Activated T-cell treated with anti-CD3 and anti-CD28 coated beads, Interleukin-2, amount 50 U/mL, for 4 hours (primary cell): ENCODE measurements around the gene CPN2. TPM values are rescaled to one million over a fixed set of nuclear protein-coding genes. Genes with fewer than 3 reads are reported as not detected.

Experiments
- ATAC-seq, 2 donors: fragments of 200-7000 bp; cut with Tn5 transposase; one replicate each; pipeline ENCODE4 v1.10.0; 2021
- DNase-seq: peaks from one replicate; pipeline ENCODE4 v3.0.0-alpha.2; 2020
- H3K27me3 Mint-ChIP-seq: one replicate; pipeline ENCODE4 v1.8.0; 2021; ENCODE audit warnings: low read depth, mixed read lengths
- H3K36me3 Mint-ChIP-seq: one replicate; pipeline ENCODE4 v1.8.0; 2022; ENCODE audit warnings: mixed read lengths; ENCODE audit not compliant: insufficient read depth
- H3K4me1 Mint-ChIP-seq: one replicate; pipeline ENCODE4 v1.8.0; 2021; ENCODE audit warnings: low read depth, mixed read lengths
- H3K4me3 Mint-ChIP-seq: one replicate; pipeline ENCODE4 v1.8.0; 2021; ENCODE audit warnings: mild to moderate bottlenecking, moderate library complexity, mixed read lengths
- H3K9me3 Mint-ChIP-seq: one replicate; pipeline ENCODE4 v1.8.0; 2021; ENCODE audit warnings: mixed read lengths
- total RNA-seq, 3 donors: library from RNA; stranded (reverse); gene quantifications; one replicate each; pipeline ENCODE4 v1.2.1, GENCODE V29; 2021

Gene CPN2
- total RNA-seq, 3 donors from 2014 or later, result 0.08 TPM; not detected in 2

GRCh38 chr3:194386648-194387047, 35.5 kb upstream of the CPN2 start:
- no peaks in the 10 kb centered on the region for H3K4me1 Mint-ChIP-seq
- DNase-seq, result no peak
- ATAC-seq, result no peak

GRCh38 chr3:194386066-194386465, 34.9 kb upstream of the CPN2 start:
- H3K9me3 Mint-ChIP-seq, result peaks cover 8% of the 10 kb centered on the region
- DNase-seq (no peak), ATAC-seq (no peak)
- H3K4me1 Mint-ChIP-seq, result no peaks in the 10 kb centered on the region
- H3K36me3 Mint-ChIP-seq, result no peaks in the 10 kb centered on the region
- no peak overlapping the region for H3K4me3 Mint-ChIP-seq
- H3K27me3 Mint-ChIP-seq, result peaks cover 2% of the 10 kb centered on the region

More at GRCh38 chr3:194386648-194387047, 35.5 kb upstream of the CPN2 start:
- Mint-ChIP-seq H3K27me3 (peaks cover 2% of the 10 kb centered on the region), H3K9me3 (peaks cover 11% of the 10 kb centered on the region), H3K36me3 (no peaks in the 10 kb centered on the region), H3K4me3 (no peak overlapping the region)

DNA sequence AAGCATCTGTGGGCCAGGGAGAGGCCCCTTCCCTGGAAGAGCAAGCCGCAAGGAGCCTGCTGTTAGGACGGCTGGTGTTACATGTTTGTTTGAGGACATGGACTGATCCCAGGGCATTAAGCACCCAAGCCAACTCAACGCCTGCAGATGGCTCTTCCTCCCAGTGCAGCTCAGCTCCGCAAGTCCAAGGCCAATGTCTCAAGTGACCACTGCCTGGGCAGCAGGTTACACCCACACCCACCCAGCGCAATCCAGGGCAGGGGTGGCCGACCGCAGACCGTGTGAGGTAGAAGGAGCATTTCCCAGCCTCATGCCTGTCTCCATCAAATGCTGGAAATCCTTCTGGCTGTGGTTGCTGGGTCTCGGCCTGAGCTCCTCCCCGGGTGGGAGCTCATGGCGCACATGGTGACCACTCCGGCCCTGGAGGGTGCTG, 33.5 kb upstream of the CPN2 start:
- DNase-seq (no peak), ATAC-seq (no peak)
- Mint-ChIP-seq H3K27me3 (peaks cover 4% of the 10 kb centered on the region), H3K36me3 (no peaks in the 10 kb centered on the region), H3K4me1 (no peaks in the 10 kb centered on the region), H3K9me3 (no peaks in the 10 kb centered on the region), H3K4me3 (no peak overlapping the region)

GRCh38 chr3:194384156-194384555, 33.0 kb upstream of the CPN2 start:
- Mint-ChIP-seq H3K36me3 (no peaks in the 10 kb centered on the region), H3K9me3 (no peaks in the 10 kb centered on the region), H3K27me3 (peaks cover 4% of the 10 kb centered on the region), H3K4me1 (no peaks in the 10 kb centered on the region), H3K4me3 (no peak overlapping the region)
- DNase-seq, result no peak
- ATAC-seq, result no peak

DNA sequence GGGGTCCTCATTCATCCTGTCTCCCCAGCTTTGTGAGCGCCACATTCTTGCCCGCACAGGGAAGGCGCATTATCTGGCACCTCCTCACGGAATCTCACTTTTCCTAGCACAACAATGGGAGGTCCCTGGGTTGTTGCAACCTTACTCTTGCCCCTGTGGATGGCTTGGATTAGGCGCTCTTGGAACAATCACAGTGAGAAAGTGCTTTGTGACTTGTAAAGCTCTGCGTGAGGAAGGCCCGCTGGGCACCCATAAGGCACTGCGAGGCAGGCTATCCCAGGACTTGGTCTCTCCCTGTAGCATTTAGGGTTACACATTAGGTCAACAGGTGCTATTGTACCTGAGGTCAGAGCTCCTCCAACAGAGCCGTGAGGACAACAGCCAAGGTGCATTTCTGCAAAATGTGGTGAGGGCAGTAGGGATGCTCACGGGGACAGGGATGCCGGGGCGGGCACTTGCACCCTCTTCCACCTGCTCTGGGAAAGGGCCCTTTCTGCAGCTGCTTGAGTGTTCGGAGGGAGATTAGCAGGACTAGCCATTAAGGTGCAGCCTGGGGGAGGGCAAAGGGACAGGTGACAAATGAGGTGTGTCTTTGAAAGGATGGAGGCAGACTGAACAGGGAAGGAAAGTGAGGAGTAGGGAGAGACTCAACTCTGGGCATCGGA, 32.3 kb upstream of the CPN2 start:
- H3K4me1 Mint-ChIP-seq, result no peaks in the 10 kb centered on the region
- no peaks in the 10 kb centered on the region for H3K36me3 Mint-ChIP-seq
- DNase-seq (no peak), ATAC-seq (no peak)
- H3K9me3 Mint-ChIP-seq, result no peaks in the 10 kb centered on the region
- H3K4me3 Mint-ChIP-seq, result no peak overlapping the region
- H3K27me3 Mint-ChIP-seq, result peaks cover 11% of the 10 kb centered on the region

DNA sequence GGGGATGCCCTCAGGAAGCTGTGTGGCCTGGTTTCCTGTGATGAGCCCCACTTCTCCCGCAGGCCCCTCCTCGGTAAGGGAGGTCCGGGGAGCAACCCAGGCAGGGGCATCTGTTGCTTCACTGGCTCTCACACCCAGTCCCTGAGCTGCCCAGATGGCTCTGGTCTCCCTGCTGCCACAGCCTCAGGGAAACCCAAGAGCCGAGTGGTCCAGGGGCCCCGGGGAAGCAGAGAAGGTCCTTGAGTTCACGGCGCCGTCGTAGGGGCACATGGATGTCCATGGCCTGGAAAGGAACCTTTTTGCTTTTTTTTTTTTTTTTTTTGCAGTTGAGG, 31.7 kb upstream of the CPN2 start:
- ATAC-seq (no peak), DNase-seq (no peak)
- H3K4me1 Mint-ChIP-seq, result no peaks in the 10 kb centered on the region

GRCh38 chr3:194382196-194382891, 31.2 kb upstream of the CPN2 start:
- H3K9me3 Mint-ChIP-seq, result no peaks in the 10 kb centered on the region
- ATAC-seq, result no peak
- peaks cover 14% of the 10 kb centered on the region for H3K27me3 Mint-ChIP-seq
- no peaks in the 10 kb centered on the region for H3K4me1 Mint-ChIP-seq
- no peaks in the 10 kb centered on the region for H3K36me3 Mint-ChIP-seq
- no peak for DNase-seq
- no peak overlapping the region for H3K4me3 Mint-ChIP-seq

More for the DNA sequence above, 31.7 kb upstream of the CPN2 start:
- Mint-ChIP-seq H3K36me3 (no peaks in the 10 kb centered on the region), H3K27me3 (peaks cover 14% of the 10 kb centered on the region), H3K9me3 (no peaks in the 10 kb centered on the region), H3K4me3 (no peak overlapping the region)

DNA sequence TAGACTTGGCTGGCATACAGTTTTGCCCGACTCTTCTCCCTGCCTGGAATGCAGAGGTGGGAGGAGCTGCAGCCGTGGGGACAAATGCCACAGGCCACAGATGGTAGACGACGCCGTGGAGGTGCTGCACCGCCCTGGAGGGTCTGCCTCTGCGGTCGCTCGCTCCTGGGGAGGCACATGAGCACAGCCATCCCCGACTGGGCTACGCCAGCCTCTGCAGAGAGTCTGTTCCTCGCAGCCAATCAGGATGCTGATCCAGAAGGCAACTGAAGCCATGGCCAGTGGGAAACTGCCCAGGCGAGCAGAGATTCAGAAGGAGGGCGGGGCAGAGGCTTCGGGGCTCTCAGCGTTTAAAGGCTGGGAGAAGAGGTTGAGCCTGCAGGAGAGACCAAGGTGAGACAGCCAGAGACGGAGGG, 30.3 kb upstream of the CPN2 start:
- ATAC-seq (no peak), DNase-seq (no peak)
- Mint-ChIP-seq H3K4me1 (no peaks in the 10 kb centered on the region), H3K4me3 (no peak overlapping the region), H3K36me3 (no peaks in the 10 kb centered on the region), H3K27me3 (peaks cover 14% of the 10 kb centered on the region), H3K9me3 (no peaks in the 10 kb centered on the region)

DNA sequence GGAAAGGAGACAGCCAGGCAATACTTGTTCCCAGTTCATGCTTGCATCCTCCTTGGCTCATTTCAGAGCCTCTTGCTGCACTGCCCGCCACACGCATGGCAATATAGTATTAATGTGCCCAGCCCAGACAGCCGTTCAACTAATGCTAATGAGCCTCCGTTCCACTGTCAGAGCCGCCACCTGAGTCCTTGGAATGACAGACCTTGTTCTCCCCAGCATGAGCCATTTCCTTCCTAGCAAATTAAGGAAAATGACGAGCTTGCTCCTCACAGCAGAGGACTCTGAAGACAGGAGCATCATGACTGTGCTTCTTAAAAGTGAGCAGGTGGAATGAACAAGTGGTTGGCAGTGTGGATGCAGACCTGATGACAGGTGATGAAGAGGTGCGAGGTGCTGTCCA, 29.2 kb upstream of the CPN2 start:
- H3K36me3 Mint-ChIP-seq, result no peaks in the 10 kb centered on the region
- no peaks in the 10 kb centered on the region for H3K4me1 Mint-ChIP-seq
- no peak overlapping the region for H3K4me3 Mint-ChIP-seq
- peaks cover 17% of the 10 kb centered on the region for H3K27me3 Mint-ChIP-seq
- DNase-seq (no peak), ATAC-seq (no peak)
- H3K9me3 Mint-ChIP-seq, result no peaks in the 10 kb centered on the region

- H3K9me3 Mint-ChIP-seq, result no peaks in the 10 kb centered on the region
- no peaks in the 10 kb centered on the region for H3K36me3 Mint-ChIP-seq
- no peaks in the 10 kb centered on the region for H3K4me1 Mint-ChIP-seq
- no peak for ATAC-seq
- no peak overlapping the region for H3K4me3 Mint-ChIP-seq
- no peak for DNase-seq
- peaks cover 21% of the 10 kb centered on the region for H3K27me3 Mint-ChIP-seq
These were observed 28.5 kb upstream of the CPN2 start for GRCh38 chr3:194379651-194380050.

DNA sequence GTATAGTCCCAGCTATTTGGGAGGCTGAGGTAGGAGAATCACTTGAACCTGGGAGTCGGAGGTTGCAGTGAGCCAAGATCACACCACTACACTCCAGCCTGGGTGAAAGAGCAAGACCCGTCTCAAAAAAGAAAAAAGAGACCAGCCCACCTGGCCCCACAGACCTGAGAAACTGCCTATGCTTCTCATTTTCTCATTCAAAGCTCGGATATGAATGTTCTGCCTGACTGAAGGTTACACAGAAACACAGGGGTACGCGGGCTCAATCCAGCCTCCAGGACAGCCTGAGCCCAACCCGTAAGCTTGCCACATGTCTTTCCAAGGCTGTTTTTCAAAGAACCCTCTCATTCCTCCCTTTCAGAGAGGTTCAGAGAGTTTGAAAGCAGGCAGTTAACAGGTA, 28.1 kb upstream of the CPN2 start:
- no peak overlapping the region for H3K4me3 Mint-ChIP-seq
- ATAC-seq, result no peak
- H3K9me3 Mint-ChIP-seq, result no peaks in the 10 kb centered on the region
- no peaks in the 10 kb centered on the region for H3K36me3 Mint-ChIP-seq
- no peaks in the 10 kb centered on the region for H3K4me1 Mint-ChIP-seq
- DNase-seq, result no peak
- peaks cover 23% of the 10 kb centered on the region for H3K27me3 Mint-ChIP-seq

DNA sequence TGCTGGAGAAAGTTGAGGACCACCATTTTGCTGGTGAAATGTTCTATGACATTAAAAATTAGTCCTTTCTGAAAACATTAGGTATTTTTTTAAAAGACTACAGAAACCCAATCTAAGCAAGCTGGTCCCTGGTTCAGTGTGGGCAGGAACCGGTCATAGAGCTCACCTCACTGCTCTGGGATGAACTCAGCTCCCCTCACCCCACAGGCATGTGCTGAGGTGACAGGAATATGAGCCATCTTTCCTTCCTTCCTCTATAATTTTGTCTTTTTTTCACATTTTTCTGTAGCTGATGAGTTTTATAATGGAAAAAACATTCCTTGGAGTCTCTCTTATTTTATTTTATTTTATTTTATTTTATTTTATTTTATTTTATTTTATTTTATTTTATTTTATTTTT, 26.6 kb upstream of the CPN2 start:
- no peak overlapping the region for H3K4me3 Mint-ChIP-seq
- H3K27me3 Mint-ChIP-seq, result peaks cover 22% of the 10 kb centered on the region
- ATAC-seq, result no peak
- DNase-seq, result no peak
- H3K4me1 Mint-ChIP-seq, result no peaks in the 10 kb centered on the region
- H3K36me3 Mint-ChIP-seq, result no peaks in the 10 kb centered on the region
- no peaks in the 10 kb centered on the region for H3K9me3 Mint-ChIP-seq

- Mint-ChIP-seq H3K9me3 (no peaks in the 10 kb centered on the region), H3K36me3 (no peaks in the 10 kb centered on the region), H3K4me3 (no peak overlapping the region), H3K4me1 (no peaks in the 10 kb centered on the region), H3K27me3 (peaks cover 29% of the 10 kb centered on the region)
- DNase-seq (no peak), ATAC-seq (no peak)
These were observed 25.1 kb upstream of the CPN2 start for GRCh38 chr3:194376241-194376560.

GRCh38 chr3:194375473-194376240, 24.5 kb upstream of the CPN2 start:
- ATAC-seq (no peak), DNase-seq (no peak)
- H3K4me1 Mint-ChIP-seq, result no peaks in the 10 kb centered on the region
- peaks cover 32% of the 10 kb centered on the region for H3K27me3 Mint-ChIP-seq
- H3K36me3 Mint-ChIP-seq, result no peaks in the 10 kb centered on the region
- no peak overlapping the region for H3K4me3 Mint-ChIP-seq
- H3K9me3 Mint-ChIP-seq, result no peaks in the 10 kb centered on the region

GRCh38 chr3:194374935-194375334, 23.8 kb upstream of the CPN2 start:
- peaks cover 35% of the 10 kb centered on the region for H3K27me3 Mint-ChIP-seq
- no peaks in the 10 kb centered on the region for H3K36me3 Mint-ChIP-seq
- H3K4me3 Mint-ChIP-seq, result no peak overlapping the region
- H3K9me3 Mint-ChIP-seq, result no peaks in the 10 kb centered on the region
- ATAC-seq, result no peak
- no peak for DNase-seq
- no peaks in the 10 kb centered on the region for H3K4me1 Mint-ChIP-seq
